ENCODE data around the gene ZNF827. TPM values are rescaled to one million over a fixed set of nuclear protein-coding genes. Genes with fewer than 3 reads are reported as not detected.
A peak's percentile ranks its signal among the peaks of the same experiment; 100 is the strongest.

Gene ZNF827
- total RNA-seq, 1 experiment from 2014 or later, result 5.3 TPM

GRCh38 chr4:145934434-145935047, 4.1 kb downstream of the ZNF827 start:
- DNase-seq, result no peak
- no peak overlapping the region for H3K27ac Mint-ChIP-seq (ENCODE audit: unreplicated experiment)
- no peak for TF ChIP-seq CTCF (IDR thresholded peaks at IDR 0.05; ENCODE audit: insufficient read depth in 1 of 2, low read depth in 1 of 2, low read length in 1 of 2, severe bottlenecking in 1 of 2, unreplicated experiment in 1 of 2)
- intact Hi-C loops (cut with micrococcal nuclease; ENCODE audit: unreplicated experiment), result loop anchor here (5.0 kb wide), 1 partner anchor 202 kb away; no protein-coding TSS in a partner anchor
- H3K4me3 ChIP-seq (ENCODE audit: low read depth, low read length), result no peak overlapping the region
- H3K27me3 Mint-ChIP-seq (ENCODE audit: insufficient read depth, unreplicated experiment), result no peaks in the 10 kb centered on the region
- H3K36me3 ChIP-seq (ENCODE audit: control insufficient read depth, insufficient read depth, low read length), result no peaks in the 10 kb centered on the region
- no peak overlapping the region for H3K4me3 Mint-ChIP-seq (ENCODE audit: unreplicated experiment)
- H3K9me3 ChIP-seq, result no peaks in the 10 kb centered on the region
- CTCF ChIA-PET, result no interaction called here
- H3K27me3 ChIP-seq (replicated peaks; ENCODE audit: control insufficient read depth, insufficient read depth, low read length), result no peaks in the 10 kb centered on the region; the same call in 1 of the 2 replicates
- peaks cover 4% of the 10 kb centered on the region; the same call in 1 of the 2 replicates for H3K4me1 ChIP-seq
- peaks cover 10% of the 10 kb centered on the region for H3K4me1 Mint-ChIP-seq (ENCODE audit: low read depth, unreplicated experiment)
- H3K36me3 Mint-ChIP-seq (ENCODE audit: insufficient read depth, unreplicated experiment), result peaks cover 11% of the 10 kb centered on the region
- TSS peak; percentile 14 for BruUV-seq (replicated peaks)
- no peaks in the 10 kb centered on the region for H3K9me3 Mint-ChIP-seq (ENCODE audit: unreplicated experiment)
- POLR2A ChIA-PET, result no interaction called here

GRCh38 chr4:145933134-145933533, 5.5 kb downstream of the ZNF827 start:
- no peaks in the 10 kb centered on the region for H3K9me3 ChIP-seq
- Mint-ChIP-seq H3K27me3 (ENCODE audit: insufficient read depth, unreplicated experiment) (no peaks in the 10 kb centered on the region), H3K4me3 (ENCODE audit: unreplicated experiment) (no peak overlapping the region), H3K9me3 (ENCODE audit: unreplicated experiment) (no peaks in the 10 kb centered on the region), H3K27ac (ENCODE audit: unreplicated experiment) (no peak overlapping the region), H3K4me1 (ENCODE audit: low read depth, unreplicated experiment) (peaks cover 10% of the 10 kb centered on the region), H3K36me3 (ENCODE audit: insufficient read depth, unreplicated experiment) (peaks cover 3% of the 10 kb centered on the region)
- H3K4me3 ChIP-seq (ENCODE audit: low read depth, low read length), result no peak overlapping the region
- H3K4me1 ChIP-seq, result no peaks in the 10 kb centered on the region
- no peak for TF ChIP-seq CTCF (IDR thresholded peaks at IDR 0.05; ENCODE audit: insufficient read depth in 1 of 2, low read depth in 1 of 2, low read length in 1 of 2, severe bottlenecking in 1 of 2, unreplicated experiment in 1 of 2)
- no TSS peak for BruUV-seq (replicated peaks)
- no peaks in the 10 kb centered on the region; the same call in 1 of the 2 replicates for H3K27me3 ChIP-seq (replicated peaks; ENCODE audit: control insufficient read depth, insufficient read depth, low read length)
- intact Hi-C loops (cut with micrococcal nuclease; ENCODE audit: unreplicated experiment), result no loop called here
- H3K36me3 ChIP-seq (ENCODE audit: control insufficient read depth, insufficient read depth, low read length), result no peaks in the 10 kb centered on the region
- no peak for DNase-seq
- ChIA-PET POLR2A (no interaction called here), CTCF (interaction anchor here (0.7 kb wide), 1 partner anchor 25 kb away, joined by 5 read pairs; no protein-coding TSS in a partner anchor)

GRCh38 chr4:145931403-145931802, 7.2 kb downstream of the ZNF827 start:
- Mint-ChIP-seq H3K27me3 (ENCODE audit: insufficient read depth, unreplicated experiment) (no peaks in the 10 kb centered on the region), H3K27ac (ENCODE audit: unreplicated experiment) (no peak overlapping the region)
- CTCF ChIA-PET, result no interaction called here

More at GRCh38 chr4:145931403-145931802, 7.2 kb downstream of the ZNF827 start:
- H3K9me3 Mint-ChIP-seq (ENCODE audit: unreplicated experiment), result peaks cover under 1% of the 10 kb centered on the region
- no peak overlapping the region for H3K4me3 Mint-ChIP-seq (ENCODE audit: unreplicated experiment)
- DNase-seq, result no peak
- peaks cover 10% of the 10 kb centered on the region for H3K4me1 Mint-ChIP-seq (ENCODE audit: low read depth, unreplicated experiment)
- Histone ChIP-seq H3K4me3 (ENCODE audit: low read depth, low read length) (no peak overlapping the region), H3K4me1 (no peaks in the 10 kb centered on the region), H3K27me3 (replicated peaks; ENCODE audit: control insufficient read depth, insufficient read depth, low read length) (no peaks in the 10 kb centered on the region; the same call in 1 of the 2 replicates), H3K36me3 (ENCODE audit: control insufficient read depth, insufficient read depth, low read length) (no peaks in the 10 kb centered on the region), H3K9me3 (no peaks in the 10 kb centered on the region)
- no TSS peak for BruUV-seq (replicated peaks)
- H3K36me3 Mint-ChIP-seq (ENCODE audit: insufficient read depth, unreplicated experiment), result no peaks in the 10 kb centered on the region
- intact Hi-C loops (cut with micrococcal nuclease; ENCODE audit: unreplicated experiment), result no loop called here
- no peak for TF ChIP-seq CTCF (IDR thresholded peaks at IDR 0.05; ENCODE audit: insufficient read depth in 1 of 2, low read depth in 1 of 2, low read length in 1 of 2, severe bottlenecking in 1 of 2, unreplicated experiment in 1 of 2)
- POLR2A ChIA-PET, result no interaction called here
